Occipital lobe (tissue), 2 donors: ENCODE results near the gene KDM1A. TPM values are rescaled to one million over a fixed set of nuclear protein-coding genes. Genes with fewer than 3 reads are reported as not detected.

ENCODE experiments used
- DNase-seq: peaks from one replicate; lab custom pipeline; 2025; lab: John Stamatoyannopoulos, UW
- total RNA-seq: library from RNA; depleted of rRNA; stranded (reverse); fragments of >200 nt; gene quantifications from one replicate; pipeline ENCODE4 v1.2.3, GENCODE V29; 2014

Gene KDM1A
- total RNA-seq, 1 donor from 2014 or later = 223 TPM

DNA sequence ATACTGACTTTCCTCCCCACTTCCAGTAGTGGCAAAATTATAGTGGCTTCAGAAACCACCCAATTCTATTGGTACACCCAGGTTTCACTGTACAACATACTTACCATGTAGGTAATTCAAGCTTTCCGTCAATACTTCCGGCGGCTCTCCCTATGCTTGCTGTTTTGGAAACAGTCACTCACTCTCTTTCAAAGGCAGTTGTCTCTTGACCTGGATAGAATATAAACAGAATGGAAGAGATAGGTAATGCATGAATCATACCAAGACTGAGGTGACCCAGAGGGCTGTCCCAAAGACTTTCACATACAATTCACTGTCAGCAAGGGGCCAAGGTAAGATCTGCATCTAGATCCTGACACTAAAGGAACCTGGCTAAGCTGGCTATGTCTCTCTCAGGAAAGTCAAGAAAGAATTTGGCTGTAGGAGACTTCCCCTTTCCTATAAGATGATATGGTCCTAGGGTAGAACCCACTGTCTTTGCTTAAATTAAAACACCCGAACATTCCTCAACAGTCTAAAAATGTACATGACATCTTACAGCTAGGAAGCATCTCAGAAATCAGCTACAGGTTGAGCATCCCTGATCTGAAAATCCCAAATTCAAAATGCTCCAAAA lies 89.8 kb downstream of the KDM1A start:
- DNase-seq = no peak

DNA sequence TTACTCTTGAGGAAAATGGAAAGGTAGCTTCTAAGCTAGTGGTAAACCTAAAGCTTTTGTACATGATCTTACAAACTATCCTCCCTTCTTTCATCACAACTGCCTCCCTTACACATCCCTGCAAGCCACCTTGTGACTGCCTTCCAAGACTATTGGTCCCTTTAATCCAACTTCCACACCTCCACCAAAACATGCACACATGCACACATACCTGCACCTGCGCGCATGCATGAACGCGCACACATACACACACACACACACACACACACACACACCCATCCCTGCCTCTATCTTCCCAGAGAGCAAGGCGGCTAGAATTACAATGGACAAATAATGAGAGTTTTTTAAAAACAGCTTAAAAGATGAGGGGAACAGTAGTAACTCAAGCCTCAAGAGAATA lies 91.1 kb downstream of the KDM1A start:
- DNase-seq = no peak

DNA sequence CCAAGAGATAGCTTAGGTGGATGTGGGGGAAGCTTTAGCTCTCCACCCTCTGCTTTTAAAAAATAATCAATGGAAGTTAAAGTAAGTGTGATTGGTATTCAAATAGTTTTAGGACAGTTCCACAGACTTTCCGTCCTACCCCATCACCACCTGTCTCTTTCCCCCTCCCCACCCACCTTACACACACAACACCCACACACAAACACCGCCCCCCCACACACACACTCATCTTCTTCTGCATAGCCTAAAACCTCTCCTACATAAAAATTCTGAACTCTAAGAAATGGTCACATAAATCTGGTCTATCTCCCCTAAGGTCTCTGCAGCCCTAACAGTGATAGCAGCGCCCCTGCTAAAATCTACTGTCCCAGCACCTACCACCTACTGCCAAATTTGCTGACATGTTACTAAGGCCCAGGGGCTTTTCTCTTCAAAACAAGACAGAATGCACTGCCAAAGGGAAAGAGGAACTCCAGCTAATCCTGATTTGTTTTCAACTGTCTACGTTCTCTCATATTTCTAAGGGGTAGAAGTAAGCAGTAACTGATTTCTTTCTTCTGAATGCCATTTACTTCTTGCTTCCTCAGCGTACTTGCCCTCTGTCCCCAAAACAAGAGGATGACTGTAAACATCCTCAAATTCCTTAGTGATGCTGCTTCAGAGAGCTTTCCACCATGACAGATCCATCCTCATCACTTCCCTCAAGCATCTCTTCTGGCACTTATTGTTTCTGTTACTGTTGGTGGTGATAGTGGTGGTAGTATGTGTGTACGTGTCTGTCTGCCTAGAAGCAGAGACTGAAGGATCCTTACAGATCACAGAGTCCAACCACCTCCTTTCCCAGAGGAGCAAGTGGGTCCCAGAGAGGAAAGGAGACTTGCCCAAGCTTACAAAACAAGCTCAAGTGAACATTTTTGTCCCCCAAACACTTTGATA lies 92.6 kb downstream of the KDM1A start:
- no peak for DNase-seq

DNA sequence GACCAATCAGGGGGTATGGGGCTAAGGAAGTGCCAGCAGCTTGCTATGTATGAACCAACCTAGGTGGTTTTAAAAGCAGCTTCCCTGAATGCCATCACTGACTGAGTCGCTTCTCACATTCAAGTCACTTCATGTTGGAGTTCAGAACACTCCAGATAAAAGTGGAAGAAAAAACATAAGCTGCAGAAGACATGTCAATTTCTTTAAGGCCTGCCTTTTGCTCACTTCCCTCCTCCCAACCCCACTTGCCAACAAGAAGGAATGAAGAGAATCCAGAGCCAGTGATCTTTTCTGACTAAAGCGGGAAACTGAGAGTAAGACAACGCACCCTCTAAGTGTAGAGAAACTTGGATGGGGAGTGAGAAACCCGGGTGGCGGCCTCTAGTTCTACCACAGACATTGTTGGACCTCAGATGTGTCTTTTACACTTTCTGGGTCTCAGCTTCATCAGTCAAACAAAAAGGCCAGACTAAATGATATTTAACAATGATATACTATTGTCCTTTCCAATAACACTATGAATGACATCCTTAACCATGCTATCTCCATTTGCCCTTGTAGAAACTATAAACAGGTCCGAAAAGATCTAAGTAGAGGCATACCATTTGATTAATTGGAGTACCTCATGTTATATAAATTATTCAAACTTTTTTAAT lies 95.3 kb downstream of the KDM1A start:
- no peak for DNase-seq

DNA sequence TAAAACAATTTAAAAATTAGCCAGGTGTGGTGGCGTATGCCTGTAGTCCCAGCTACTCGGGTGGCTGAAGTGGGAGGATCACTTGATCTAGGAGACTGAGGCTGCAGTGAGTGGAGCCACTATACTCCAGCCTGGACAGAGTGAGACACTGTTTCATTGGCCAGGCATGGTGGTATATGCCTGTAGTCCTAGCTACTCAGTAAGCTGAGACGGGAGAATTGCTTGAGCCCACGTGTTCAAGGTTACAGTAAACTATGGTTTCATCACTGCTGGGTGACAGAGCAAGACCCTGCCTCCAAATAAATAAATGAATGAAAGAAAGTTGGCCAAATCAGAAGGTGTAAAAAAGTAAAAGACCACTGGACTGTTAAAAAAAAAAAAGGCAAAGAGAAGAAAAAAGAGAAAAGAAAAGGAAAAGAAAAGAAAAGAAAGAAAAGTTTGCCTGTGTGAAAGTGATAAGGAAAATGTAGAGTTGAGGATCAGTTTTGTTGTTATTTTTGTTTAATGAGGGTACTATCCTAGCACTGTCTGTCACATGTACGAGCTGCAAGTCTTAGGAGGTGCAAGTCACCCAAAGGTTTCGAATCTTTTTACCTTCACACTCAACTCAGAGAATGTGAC lies 97.1 kb downstream of the KDM1A start:
- no peak for DNase-seq

DNA sequence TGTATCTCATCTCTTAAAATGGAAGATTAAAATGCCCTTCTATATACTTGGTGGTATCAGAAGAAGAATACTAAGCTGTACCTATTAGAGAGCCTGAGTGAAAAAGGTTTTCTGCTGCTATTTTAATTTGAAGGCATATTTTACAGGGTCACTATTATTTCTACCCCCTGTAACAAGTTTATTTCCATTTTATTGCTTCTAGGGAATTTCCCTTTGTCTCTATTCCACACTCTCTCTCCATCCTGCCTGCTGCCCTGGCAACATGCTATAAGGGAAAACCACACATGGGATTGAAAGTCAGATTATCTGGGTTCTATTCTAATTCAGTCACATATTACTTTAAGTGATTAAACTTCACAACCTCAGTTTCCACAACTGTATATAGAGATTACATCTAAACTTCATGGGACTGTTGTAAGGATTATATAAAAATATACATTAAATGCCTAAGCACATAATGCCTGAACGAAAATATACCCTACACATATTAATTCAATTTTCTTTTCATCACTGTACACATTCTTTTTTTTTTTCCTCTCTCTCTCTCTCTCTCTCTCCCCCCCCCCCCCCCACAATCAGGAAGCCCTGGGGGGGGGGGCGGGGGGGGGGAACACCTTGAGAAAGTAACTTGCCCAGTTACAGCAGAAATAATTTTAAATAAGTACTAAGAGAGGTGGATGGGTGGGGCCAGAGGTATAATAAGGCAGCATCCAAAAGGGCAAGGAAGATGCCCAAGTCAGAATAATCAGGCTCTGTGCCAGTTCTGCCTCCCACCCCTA lies 97.8 kb downstream of the KDM1A start:
- DNase-seq = no peak

DNA sequence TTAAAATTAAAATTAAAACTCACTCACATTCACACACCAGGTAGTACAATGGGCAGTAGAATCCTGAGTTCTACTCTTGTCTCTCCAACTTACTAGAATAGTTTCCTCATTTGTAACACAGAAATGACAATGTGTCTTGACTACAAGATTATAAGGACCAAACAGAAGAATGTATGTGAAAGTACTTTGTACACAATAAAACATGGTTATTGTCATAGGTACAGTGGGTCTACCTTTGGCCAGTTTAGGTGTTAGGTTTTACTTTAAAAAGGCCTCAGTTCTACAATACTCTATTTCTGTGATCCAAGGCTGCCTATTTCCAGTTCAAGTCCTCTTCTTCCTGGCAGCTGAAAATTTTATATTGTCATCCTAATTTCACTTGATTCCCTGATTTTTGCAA lies 99.1 kb downstream of the KDM1A start:
- DNase-seq = no peak

DNA sequence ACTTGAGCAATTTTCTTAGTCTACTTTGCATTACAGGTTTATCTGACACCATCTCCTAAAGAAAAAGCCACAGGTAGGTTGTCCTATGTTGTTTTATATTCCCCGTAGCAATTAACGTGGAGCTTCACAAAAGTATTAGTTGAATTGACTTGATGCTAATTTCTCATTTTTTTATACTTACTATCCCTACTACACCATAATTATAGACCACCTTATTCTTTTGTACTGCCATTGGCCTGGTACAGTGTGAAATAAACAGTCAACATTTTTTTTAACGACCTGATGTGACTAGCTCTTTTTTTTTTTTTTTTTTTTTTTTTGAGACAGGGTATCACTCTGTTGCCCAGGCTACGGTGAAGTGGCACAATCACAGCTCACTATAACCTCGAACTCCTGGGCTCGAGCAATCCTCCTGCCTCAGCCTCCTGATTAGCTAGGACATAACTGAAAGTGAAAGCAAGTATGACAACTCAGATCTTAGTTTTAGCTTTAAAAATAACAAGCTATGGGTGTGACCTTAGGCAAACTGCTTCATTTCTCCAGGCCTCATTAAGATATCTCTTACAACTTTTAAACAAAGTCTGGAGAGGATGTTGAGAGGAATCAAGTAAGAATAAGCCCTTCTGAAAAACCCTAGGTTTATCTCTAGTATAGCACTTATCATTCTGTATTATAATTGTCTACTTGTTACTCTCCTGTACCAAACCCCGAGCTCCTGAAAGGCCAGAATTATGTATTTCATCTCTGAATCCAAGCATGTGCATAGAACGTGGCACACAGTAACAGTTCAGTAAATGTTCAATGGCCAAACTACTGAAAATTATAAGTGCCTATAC lies 99.9 kb downstream of the KDM1A start:
- DNase-seq = no peak

DNA sequence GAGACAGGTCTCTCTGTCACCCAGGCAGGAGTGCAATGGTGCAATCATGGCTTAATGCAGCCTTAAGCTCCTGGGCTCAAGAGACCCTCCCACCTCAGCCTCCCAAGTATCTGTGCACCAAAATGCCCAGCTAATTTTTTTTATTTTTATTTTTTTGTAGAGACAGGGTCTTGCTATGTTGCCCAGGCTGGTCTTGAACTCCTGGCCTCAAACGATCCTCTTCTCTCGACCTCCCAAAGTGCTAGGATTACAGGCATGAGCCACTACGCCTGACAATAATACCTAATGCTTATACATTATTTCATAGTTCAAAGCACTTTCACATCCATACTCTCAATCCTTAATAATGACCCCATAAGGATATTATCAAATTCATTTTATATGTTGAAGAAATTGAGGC lies 101.1 kb downstream of the KDM1A start:
- DNase-seq = no peak

DNA sequence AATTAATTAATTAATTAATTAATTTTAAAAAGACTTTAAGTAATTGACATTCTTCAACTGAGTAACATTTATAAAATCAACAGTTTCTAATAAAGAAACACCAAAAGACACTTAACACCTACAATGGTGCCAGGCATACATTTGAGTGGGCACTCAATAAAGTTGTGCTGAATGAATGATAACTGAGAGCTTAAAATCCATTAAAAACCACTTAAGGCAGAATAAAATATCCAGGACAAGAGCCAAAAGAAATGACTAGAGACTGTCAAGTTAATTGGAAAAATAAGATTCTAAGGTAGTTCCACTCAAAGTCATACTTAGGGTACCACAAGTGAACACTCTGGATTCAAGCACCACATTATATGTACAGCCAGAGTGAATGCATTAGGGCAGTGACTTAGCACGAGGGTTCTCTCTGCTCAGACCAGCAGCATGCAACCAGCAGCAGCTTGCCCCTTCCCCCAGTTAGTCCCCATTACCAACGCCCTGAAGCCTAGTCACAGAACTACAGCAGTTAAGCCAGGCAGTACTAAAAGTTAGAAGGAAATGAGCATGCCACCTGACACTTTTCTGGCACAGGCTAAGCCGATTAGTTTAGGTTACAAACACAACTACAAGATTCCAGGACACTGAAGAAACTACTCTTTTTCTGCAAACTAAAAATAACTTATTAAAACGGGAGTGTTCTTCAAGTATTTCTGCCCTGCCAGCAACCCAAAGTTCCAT lies 102.9 kb downstream of the KDM1A start:
- DNase-seq = no peak

DNA sequence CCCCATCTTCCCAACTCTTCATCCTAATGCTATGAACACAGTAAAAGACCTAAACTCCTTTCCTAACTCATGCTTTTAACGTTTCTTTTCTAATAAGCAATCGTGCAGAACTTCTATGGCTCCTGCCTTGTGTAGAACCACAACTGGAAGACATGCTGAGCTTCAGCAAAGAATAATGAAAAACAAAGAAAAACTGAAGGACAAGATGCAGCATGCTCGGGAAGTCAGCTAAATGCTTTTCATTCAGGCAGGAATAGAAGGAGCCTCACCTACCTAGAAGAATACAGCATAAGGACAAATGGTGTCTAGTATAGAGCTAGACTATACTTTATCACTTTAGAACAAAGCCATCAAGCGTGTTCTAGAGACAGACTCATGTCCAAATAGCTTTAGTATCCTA lies 103.5 kb downstream of the KDM1A start:
- DNase-seq = no peak

DNA sequence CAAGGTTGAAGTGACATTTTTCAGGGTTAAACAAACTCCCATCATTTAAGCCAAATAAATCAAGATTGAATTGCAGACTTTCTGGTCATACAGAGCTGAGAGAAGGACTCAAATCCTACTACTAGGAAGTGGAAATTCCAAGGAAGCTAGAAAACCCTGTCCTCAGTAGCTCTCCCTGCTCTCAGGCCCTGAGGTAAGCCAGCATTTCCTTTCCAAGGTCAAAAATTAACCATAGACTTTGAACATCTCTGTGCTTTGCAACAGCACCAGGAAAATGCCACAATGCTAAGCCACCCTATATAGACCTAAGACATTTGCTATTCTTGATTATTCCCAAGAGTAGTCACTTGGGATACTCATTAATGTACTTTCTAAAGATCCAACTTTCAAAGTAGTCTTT lies 104.3 kb downstream of the KDM1A start:
- no peak for DNase-seq

DNA sequence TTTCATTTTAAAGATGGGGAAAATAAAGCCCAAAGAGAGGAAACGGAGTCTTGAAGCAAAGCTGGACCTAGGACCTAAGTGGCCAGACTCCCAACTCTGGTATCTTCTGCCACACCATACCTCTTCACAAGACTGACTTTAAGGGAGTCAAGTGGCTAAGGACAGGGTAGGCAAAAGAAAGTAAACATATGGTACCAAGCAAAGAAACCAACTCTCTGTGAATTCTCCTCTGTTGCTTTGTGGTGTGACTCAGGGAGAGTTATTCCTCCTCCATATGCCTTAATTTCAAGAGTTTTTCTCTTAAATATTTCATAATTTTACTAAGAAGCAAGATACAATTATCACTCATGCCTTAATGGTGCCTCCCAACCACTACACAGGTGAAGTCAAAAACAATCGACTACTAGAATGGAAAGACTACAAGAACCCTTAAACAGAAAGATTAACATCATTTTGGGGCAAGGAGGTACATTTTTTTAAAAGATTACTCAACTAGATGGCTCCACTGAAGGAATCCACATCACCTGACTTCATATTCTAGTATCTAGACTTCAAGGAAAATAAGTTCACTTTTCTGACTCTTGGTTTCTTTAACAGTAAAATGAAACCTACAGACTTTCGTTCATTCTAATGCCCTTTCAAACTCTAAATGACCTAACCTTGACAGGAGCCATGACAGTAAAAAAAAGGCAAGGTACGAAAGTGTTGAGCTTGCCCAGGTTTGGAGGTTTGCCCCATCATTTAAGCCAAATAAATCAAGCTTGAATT lies 105.2 kb downstream of the KDM1A start:
- DNase-seq = no peak

DNA sequence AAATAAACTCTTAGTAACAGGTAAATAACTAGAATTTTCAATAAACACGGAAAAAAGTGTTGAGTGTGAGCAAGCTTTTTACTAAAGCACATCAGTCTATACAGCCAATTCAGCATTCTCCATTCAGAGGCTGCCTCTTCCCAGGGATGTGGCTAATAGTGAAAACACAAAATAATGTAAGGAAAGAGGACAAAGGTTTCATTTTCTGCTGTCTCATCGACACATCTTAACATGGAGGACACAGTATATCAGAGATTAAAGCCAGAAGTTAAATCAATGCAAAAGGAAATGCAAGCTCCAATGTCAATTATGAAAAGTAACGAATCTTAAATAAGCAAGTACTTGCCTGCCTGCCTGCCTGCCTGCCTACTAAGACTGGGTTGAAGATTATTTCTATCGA lies 106.2 kb downstream of the KDM1A start:
- no peak for DNase-seq

DNA sequence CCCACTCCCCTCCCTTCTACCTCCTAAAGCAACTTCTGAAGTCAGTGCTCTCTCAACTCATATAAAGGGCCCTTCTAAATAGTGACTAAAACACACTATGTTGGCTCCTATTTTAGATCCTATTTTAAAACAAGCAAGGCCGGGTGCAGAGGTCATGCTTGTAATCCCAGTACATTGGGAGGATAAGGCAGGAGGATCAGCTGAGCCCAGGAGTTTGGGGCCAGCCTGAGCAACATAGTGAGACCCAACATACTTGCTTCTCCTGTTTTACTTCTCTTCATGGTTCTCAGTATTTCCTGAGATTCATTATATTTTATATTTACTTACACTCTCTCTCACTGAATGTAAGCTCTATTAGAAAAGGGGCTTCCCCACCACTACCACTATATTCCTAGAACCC lies 106.9 kb downstream of the KDM1A start:
- no peak for DNase-seq

DNA sequence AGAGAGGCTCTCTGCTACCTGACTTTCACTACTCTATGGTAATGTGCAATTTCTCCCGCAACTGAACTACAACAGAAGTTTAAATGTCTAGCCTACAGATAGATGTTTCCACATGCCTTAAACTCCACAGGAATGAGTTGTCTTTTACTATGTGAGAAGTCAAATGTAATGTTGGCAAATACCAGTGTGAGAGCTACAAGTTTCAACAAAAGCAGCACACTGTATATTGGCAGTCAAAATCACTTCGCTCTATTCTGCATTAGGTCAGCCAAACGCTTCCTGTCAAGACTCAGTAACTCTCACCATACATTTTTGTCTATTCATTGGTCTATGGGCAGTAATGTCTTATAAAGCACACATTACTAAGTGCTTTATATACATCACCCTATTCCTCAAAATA lies 107.5 kb downstream of the KDM1A start:
- DNase-seq = no peak

DNA sequence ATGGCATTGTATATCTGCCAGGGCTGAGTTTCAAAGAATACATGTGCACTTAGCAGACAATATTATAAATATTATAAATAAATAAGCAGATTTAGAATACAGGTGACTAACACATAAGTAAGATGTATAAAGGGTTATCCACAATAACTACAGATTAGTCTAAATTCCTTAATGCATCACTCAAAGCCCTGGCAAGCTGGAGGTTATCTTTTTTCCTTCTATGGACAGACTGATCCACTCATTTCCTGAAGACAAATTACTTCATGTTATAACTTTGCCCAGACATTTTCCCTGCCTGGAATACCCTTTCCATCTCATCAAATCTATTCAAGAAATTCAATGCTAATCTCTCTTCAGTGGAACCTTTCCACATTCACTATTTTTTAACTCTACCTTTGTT lies 110.6 kb downstream of the KDM1A start:
- DNase-seq = no peak

DNA sequence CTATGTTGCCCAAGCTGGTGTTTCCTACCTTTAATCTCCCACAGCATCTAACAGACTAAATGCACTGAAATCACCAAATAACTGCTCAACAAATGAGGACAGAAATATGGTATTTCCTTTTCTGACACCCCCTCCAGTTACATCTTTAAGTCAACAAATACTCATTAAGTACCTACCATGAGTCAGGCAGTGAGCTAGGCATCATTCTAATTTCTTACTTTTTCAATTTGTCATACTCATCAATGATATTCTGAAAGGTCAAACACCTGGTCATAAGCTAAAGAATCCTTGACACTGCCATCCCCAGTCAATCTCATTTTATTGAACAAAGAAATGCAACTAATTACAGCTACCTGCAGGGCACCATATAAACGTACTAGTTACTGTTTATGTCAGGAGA lies 112.8 kb downstream of the KDM1A start:
- no peak for DNase-seq
